ENCODE results near the gene TMEM183A.

DNA sequence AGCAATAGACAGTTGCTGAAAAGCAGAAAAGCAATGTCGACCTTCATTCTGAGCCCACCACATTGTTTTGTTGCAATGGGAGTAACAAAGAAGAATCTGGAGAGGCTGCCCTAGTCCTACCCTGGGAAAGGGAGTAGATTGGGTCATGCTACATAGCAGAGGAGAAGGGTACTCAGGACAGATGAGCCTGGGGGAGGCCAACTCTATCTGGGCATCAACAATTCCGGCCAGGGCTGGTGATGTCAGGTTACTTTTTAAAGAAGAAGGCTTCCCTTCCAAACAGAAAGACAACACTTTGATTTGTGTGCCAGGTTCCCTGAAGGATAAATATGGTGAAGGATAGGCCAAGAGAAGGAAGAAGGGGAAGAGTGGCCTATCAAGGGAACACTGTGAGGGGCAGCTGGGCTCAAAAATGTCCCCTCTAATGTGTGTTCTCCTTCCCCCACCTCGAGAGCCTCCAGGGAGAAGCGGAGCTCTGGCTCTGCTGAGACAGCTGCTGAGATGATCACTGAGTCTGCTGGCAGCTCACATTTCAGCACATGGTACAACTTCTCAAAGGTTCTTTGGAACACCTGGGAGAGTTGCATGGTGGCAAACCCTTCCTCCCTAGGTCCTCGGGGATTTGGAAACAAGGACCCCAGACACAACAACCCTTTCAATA lies 45.8 kb upstream of the TMEM183A start:
- TF ChIP-seq, protein P1, sequence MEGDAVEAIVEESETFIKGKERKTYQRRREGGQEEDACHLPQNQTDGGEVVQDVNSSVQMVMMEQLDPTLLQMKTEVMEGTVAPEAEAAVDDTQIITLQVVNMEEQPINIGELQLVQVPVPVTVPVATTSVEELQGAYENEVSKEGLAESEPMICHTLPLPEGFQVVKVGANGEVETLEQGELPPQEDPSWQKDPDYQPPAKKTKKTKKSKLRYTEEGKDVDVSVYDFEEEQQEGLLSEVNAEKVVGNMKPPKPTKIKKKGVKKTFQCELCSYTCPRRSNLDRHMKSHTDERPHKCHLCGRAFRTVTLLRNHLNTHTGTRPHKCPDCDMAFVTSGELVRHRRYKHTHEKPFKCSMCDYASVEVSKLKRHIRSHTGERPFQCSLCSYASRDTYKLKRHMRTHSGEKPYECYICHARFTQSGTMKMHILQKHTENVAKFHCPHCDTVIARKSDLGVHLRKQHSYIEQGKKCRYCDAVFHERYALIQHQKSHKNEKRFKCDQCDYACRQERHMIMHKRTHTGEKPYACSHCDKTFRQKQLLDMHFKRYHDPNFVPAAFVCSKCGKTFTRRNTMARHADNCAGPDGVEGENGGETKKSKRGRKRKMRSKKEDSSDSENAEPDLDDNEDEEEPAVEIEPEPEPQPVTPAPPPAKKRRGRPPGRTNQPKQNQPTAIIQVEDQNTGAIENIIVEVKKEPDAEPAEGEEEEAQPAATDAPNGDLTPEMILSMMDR (IDR thresholded peaks at IDR 0.05), result no peak
- no peak for TF ChIP-seq POLR2A (IDR thresholded peaks at IDR 0.05)
